ENCODE results near the gene DNAAF6. TPM values are rescaled to one million over a fixed set of nuclear protein-coding genes. Genes with fewer than 3 reads are reported as not detected.

DNAAF6 gene
- total and polyA plus RNA-seq, 2 experiments from 2014 or later: not detected

GRCh38 chrX:107226757-107227156 lies 20.3 kb downstream of the DNAAF6 start (continued):
- TF ChIP-seq, protein P1, sequence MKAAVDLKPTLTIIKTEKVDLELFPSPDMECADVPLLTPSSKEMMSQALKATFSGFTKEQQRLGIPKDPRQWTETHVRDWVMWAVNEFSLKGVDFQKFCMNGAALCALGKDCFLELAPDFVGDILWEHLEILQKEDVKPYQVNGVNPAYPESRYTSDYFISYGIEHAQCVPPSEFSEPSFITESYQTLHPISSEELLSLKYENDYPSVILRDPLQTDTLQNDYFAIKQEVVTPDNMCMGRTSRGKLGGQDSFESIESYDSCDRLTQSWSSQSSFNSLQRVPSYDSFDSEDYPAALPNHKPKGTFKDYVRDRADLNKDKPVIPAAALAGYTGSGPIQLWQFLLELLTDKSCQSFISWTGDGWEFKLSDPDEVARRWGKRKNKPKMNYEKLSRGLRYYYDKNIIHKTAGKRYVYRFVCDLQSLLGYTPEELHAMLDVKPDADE (IDR thresholded peaks at IDR 0.05): no peak
- no peak for TF ChIP-seq CTCF (conservative IDR thresholded peaks at IDR 0.05; ENCODE audit: low read depth in 2 of 2)

- Histone ChIP-seq H3K4me1 (ENCODE audit: insufficient read depth) (no peaks in the 10 kb centered on the region), H3K27me3 (ENCODE audit: insufficient read depth) (no peaks in the 10 kb centered on the region), H3K4me2 (no peak overlapping the region), H3K9me2 (ENCODE audit: insufficient read depth) (no peaks in the 10 kb centered on the region), H3K36me3 (ENCODE audit: insufficient read depth) (no peaks in the 10 kb centered on the region), H3K79me2 (replicated peaks; ENCODE audit: insufficient read depth) (no peaks in the 10 kb centered on the region), H2AFZ (no peak overlapping the region), H3K4me3 (no peak overlapping the region), H4K20me1 (replicated peaks; ENCODE audit: insufficient read depth) (no peaks in the 10 kb centered on the region), H3K27ac (ENCODE audit: low read depth) (no peak overlapping the region), H3F3A (replicated peaks; ENCODE audit: low read depth) (no peaks in the 10 kb centered on the region)
- no peak overlapping the region for H3K27ac Mint-ChIP-seq
- H3K4me1 Mint-ChIP-seq: no peaks in the 10 kb centered on the region
- H3K27me3 Mint-ChIP-seq (ENCODE audit: insufficient read depth, low read depth, poor library complexity): no peaks in the 10 kb centered on the region
- TF ChIP-seq REST (IDR thresholded peaks at IDR 0.05; ENCODE audit: unreplicated experiment) (no peak), POLR2AphosphoS5 (IDR thresholded peaks at IDR 0.05; ENCODE audit: low read depth) (no peak), EZH2phosphoT487 (IDR thresholded peaks at IDR 0.05; ENCODE audit: unreplicated experiment) (no peak), JUNB (IDR thresholded peaks at IDR 0.05; ENCODE audit: unreplicated experiment) (no peak), NANOG (IDR thresholded peaks at IDR 0.05; ENCODE audit: borderline replicate concordance) (no peak), ZNF331 (CRISPR knock-in tag; IDR thresholded peaks at IDR 0.05; ENCODE audit: low read depth) (no peak)
- TF ChIP-seq, protein P2, sequence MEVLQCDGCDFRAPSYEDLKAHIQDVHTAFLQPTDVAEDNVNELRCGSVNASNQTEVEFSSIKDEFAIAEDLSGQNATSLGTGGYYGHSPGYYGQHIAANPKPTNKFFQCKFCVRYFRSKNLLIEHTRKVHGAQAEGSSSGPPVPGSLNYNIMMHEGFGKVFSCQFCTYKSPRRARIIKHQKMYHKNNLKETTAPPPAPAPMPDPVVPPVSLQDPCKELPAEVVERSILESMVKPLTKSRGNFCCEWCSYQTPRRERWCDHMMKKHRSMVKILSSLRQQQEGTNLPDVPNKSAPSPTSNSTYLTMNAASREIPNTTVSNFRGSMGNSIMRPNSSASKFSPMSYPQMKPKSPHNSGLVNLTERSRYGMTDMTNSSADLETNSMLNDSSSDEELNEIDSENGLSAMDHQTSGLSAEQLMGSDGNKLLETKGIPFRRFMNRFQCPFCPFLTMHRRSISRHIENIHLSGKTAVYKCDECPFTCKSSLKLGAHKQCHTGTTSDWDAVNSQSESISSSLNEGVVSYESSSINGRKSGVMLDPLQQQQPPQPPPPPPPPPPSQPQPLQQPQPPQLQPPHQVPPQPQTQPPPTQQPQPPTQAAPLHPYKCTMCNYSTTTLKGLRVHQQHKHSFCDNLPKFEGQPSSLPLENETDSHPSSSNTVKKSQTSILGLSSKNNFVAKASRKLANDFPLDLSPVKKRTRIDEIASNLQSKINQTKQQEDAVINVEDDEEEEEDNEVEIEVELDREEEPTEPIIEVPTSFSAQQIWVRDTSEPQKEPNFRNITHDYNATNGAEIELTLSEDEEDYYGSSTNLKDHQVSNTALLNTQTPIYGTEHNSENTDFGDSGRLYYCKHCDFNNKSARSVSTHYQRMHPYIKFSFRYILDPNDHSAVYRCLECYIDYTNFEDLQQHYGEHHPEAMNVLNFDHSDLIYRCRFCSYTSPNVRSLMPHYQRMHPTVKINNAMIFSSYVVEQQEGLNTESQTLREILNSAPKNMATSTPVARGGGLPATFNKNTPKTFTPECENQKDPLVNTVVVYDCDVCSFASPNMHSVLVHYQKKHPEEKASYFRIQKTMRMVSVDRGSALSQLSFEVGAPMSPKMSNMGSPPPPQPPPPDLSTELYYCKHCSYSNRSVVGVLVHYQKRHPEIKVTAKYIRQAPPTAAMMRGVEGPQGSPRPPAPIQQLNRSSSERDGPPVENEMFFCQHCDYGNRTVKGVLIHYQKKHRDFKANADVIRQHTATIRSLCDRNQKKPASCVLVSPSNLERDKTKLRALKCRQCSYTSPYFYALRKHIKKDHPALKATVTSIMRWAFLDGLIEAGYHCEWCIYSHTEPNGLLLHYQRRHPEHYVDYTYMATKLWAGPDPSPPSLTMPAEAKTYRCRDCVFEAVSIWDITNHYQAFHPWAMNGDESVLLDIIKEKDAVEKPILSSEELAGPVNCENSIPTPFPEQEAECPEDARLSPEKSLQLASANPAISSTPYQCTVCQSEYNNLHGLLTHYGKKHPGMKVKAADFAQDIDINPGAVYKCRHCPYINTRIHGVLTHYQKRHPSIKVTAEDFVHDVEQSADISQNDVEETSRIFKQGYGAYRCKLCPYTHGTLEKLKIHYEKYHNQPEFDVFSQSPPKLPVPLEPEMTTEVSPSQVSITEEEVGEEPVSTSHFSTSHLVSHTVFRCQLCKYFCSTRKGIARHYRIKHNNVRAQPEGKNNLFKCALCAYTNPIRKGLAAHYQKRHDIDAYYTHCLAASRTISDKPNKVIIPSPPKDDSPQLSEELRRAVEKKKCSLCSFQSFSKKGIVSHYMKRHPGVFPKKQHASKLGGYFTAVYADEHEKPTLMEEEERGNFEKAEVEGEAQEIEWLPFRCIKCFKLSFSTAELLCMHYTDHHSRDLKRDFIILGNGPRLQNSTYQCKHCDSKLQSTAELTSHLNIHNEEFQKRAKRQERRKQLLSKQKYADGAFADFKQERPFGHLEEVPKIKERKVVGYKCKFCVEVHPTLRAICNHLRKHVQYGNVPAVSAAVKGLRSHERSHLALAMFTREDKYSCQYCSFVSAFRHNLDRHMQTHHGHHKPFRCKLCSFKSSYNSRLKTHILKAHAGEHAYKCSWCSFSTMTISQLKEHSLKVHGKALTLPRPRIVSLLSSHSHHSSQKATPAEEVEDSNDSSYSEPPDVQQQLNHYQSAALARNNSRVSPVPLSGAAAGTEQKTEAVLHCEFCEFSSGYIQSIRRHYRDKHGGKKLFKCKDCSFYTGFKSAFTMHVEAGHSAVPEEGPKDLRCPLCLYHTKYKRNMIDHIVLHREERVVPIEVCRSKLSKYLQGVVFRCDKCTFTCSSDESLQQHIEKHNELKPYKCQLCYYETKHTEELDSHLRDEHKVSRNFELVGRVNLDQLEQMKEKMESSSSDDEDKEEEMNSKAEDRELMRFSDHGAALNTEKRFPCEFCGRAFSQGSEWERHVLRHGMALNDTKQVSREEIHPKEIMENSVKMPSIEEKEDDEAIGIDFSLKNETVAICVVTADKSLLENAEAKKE (CRISPR knock-in tag; IDR thresholded peaks at IDR 0.05): no peak
- H3K36me3 Mint-ChIP-seq (ENCODE audit: low read depth): no peaks in the 10 kb centered on the region
- ATAC-seq (no peak), DNase-seq (ENCODE audit: low spot score) (no peak)
- no peaks in the 10 kb centered on the region for H3K9me3 Mint-ChIP-seq
- H3K4me3 Mint-ChIP-seq: no peak overlapping the region
Measured at GRCh38 chrX:107227780-107228485, 21.5 kb downstream of the DNAAF6 start.
